AG20443 (cell line): ENCODE measurements around the gene INHBB.

Experiments
- DNase-seq: peaks from one replicate; pipeline ENCODE4 v3.0.0; 2012; ENCODE audit warnings: low spot score, mixed read lengths

The INHBB gene

DNA sequence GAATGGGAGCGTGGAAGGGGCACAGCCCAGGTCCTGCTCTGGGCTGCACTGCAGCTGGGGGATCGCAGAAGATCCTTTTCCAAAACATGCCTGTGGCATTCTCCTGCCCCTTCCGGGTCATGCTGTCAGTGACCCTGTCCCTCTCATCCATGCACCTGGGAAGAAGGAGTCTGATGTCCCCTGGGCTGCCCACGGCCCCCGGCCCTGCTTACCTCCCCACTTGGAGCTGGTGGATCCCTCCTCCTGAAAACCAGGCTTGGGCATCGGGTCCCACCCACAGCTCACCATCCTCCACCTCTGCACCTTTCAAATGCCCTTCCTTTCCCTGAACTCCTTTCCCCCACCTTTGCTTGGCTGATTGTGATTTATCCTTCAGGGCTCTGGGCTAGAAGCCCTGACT is 11.8 kb downstream of the INHBB start:
- DNase-seq: no peak

DNA sequence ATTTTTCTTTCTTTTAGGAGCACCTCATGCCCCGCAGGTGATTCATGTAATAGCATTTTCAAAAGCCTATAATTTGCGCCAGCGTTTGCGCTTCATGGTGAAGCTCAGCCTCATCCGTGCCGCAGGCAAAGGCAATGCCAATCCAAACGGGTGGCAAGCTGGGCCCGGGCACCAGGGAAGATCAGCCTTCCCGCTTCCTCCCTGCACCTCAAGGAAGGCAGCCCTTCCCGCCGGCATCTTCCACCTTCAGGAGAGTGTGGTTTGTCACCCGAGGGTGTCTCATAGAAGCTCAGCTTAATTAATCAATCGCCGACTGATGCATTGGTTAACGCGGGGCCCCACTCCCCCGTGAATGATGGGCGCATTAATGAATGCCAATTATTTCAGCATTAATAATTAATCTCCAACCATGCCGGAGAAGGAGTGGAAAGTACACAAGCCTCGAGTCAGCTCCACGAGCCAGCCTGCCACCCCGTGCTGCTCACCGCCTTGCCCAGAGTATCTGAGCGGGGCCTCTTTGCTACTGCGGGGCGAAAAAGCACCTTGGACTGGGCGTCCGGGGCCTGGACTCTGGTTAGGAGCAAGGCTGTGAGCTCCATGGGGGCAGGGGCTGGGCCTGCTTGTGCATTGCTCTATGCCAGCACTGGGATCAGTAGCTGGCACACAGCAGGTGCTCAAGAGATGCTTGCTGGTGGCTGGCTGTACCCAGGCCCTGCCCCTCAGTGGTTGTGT is 13.0 kb downstream of the INHBB start:
- no peak for DNase-seq

- DNase-seq: no peak
Measured at GRCh38 chr2:120360307-120360855, 14.4 kb downstream of the INHBB start.

GRCh38 chr2:120362926-120363325 is 17.0 kb downstream of the INHBB start:
- DNase-seq: no peak

GRCh38 chr2:120365236-120365793 is 19.4 kb downstream of the INHBB start:
- DNase-seq: no peak

DNA sequence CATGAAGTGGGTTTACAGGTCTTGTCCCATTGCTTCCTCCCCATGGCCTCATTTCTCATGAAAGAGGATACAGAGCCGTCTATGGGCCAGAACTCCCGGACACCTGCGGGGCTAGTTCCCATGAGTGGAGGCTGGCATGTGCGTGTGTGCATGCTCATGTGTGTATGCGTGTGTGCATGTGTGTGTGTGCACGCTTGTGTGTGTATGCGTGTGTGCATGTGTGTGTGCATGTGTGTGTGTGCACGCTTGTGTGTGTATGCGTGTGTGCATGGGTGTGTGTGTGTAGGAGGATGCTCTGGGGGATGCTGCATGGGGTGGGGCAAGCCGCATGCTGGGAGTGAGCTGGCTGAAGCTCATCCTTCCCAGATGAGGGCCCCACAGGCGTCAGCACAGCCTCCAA is 20.8 kb downstream of the INHBB start:
- DNase-seq: no peak

- DNase-seq: no peak
Measured at GRCh38 chr2:120367221-120367620, 21.3 kb downstream of the INHBB start.

GRCh38 chr2:120367649-120368048 is 21.7 kb downstream of the INHBB start:
- DNase-seq: no peak

DNA sequence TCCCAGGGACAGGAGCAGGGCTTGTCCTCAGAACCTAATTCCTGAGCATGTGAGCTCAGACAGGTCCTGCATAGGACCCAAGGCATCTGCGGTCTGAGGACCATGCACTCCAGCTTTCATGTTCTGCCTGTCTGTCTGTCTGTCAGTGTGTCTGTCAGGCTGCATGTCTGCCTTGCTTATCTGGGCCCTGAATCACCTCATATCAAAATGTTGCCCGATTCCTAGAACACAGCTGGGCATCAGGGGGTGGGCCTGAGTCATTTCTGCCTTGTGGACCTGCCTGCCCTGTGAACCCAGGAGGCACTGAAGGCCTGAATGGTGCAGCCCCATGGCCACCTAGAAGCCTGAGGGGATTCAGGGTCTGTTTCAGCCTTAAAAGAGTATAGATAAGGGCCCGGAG is 22.1 kb downstream of the INHBB start:
- DNase-seq: no peak

DNA sequence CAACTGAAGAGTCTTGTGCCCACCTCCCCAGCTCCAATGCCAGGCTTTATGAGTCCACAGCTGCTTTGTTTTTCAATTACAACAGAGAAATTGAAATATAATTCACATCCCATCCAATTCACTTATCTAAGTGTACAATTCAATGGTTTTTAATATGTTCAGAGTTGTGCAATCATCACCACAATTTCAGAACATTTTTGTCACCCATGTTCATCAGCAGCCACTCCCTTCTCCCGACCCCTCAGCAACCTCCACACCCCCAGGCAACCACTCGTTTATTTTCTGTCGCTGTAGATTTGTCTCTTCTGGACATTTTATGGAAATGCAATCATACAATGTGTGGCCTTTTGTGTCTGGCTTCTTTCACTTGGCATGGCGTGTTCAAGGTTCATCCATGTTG is 23.3 kb downstream of the INHBB start:
- no peak for DNase-seq

DNA sequence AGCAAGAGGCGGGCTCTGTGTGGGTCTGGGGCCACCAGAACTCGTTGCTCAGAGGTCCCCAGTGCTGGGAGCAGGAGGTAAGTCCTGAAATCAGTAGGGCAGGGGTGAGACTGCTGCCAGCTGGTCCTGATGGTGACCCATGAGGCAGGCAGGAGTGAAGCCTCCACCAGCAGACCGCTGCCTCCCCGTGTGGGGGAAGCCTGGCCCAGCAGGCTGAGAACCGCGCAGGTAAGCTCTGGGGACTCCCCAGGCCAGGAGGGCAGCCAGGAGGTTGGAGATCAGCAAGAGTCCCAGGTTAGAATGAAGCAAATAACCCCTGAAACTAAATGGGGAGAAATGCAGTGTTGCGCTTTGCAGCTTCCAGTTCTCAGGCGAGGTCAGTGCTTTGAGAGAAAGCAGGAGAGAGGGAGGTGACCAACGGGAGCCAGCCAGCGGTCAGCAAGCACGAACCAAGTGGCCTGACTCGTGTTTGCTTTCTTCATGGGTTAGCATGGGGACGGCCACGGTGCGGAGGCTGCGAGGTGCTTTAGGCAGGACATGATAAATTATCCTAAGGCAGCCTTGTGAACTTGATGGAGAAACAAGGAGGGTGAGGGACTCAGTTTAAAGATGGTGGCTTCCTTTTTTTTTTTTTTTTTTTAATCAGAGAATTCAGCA is 26.2 kb downstream of the INHBB start:
- no peak for DNase-seq

- no peak for DNase-seq
Measured at GRCh38 chr2:120372816-120373215, 26.9 kb downstream of the INHBB start.

- no peak for DNase-seq
Measured at GRCh38 chr2:120373424-120373823, 27.5 kb downstream of the INHBB start.

GRCh38 chr2:120374821-120375220 is 28.9 kb downstream of the INHBB start:
- no peak for DNase-seq

DNA sequence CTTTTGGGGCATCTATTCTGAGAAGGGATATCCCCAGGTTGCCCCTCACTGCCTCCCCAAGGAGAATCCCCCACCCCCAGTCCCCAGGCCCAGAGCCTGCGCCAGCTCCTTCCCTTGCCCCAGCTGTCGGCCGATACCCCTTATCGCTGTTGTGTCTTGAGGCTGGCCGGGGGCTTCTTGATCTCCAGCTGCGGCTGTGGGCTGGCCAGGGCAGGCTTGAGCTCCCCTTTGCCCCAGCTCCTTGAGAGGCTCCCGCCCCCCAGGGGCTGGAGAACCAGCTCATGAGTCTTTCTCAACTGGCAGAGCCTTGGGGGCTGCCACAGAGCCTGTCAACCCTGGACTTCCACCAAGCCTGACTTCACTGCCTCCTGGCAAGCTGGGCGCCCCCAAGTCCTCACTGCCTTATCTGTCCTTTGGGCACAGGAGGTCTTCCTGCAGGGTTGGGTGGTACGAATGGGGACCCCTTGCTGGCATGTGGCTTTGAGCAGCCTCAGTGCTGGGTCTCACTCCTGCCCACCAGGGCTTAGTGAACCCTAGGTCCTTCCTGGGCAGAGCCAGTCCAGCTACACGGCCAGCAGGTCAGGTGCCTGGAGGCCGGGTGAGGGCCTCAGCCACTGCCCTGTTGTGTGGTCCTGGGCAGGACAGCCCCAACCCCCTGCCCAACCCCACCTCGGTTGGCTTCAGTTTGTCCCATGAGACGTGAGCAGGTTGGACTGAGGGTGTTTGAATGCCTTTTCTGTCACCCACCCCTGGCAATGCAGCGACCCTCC is 29.5 kb downstream of the INHBB start:
- no peak for DNase-seq

DNA sequence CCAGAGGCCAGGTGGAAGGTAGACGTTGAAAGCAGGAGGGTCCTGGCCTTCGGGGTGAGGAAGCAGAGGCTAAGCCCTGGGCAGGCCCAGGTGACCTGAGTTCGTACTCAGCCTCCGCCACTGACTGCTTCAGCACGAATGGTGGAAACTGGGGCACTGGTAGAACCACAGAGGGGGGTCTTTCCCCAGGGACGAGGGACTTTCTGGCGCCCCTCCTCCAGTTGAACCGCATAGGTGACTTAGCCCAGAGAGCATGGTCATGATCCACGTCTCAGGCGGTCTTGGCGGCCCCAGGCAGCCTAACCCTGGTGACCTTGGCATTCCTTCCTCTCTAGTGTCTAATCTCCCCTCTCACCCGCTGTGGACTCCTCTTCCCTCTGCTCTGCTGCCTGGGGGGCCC is 30.2 kb downstream of the INHBB start:
- no peak for DNase-seq

GRCh38 chr2:120376679-120377640 is 31.0 kb downstream of the INHBB start:
- DNase-seq: no peak

- no peak for DNase-seq
Measured at GRCh38 chr2:120378605-120379004, 32.7 kb downstream of the INHBB start.

DNA sequence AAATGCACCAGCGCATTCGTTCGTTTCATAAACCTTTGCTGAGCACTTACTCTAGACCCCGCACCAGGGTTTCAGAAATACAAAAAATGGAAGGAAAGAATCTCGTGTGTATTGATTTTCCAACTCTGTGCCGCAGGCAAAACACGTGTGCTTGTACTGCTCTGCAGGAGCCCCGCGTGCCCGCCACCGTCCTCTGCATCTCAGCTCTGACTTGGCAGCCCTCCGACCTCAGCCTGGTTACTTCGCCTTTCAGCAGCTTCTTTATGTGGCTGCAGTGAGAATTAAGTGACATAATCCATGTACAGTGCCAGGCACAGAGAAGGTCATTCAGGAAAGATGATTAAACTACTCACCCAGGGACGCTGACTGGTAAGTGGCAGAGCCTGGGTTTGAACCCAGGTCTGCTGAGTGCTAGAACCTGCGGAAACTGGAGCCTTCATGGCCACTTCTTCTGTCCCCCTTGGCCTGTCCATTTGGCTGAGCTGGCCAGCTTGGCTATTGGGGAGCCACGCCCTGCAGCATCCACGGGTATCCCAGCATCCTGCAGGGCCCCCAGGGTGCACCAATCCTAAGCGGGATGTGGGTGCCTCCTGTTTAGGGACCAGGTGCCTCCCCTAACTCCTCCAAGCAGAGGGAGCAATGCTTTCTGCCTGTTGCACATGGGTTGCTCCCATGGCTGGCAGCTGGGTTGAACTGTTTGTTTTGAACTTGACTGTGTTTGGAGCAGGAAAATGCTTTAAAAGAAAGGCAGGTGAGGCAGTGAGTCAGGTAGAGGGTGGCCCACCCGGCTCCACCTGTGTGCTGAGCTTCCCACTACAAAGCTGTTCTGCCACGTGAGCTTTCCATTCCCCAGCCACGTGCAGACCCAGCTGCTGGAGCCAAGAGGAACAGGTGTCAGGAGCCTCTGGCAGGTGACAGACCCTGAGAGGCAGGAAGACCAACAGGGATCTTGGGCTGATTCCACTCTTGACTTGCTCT is 34.3 kb downstream of the INHBB start:
- DNase-seq: no peak

GRCh38 chr2:120381192-120381591 is 35.3 kb downstream of the INHBB start:
- DNase-seq: no peak
